K562 (cell line): ENCODE measurements around the gene FAM83G. TPM values are rescaled to one million over a fixed set of nuclear protein-coding genes. Genes with fewer than 3 reads are reported as not detected.
"Not testable (repeated sequence)": the region's sequence is repeated elsewhere in the genome, so short reads cannot be mapped to it uniquely, and the experiment has no call there.

ENCODE experiments used
- ATAC-seq: fragments of 200-7000 bp; cut with Tn5 transposase; 3 replicates; pipeline ENCODE4 v1.9.1; 2020; ENCODE audit warnings: moderate library complexity
- BruUV-seq: library from RNA; stranded (reverse); fragments of 400-500 nt; replicated peaks from 2 replicates; lab custom pipeline; 2021; lab: Mats Ljungman, UMichigan
- CTCF ChIA-PET: fragments of 300-600 bp; formaldehyde crosslinking; extraction: SDS; loops from one replicate; lab custom pipeline; 2021; ENCODE audit warnings: low intra/inter-chr PET ratio; lab: Yijun Ruan, JAX
- POLR2A ChIA-PET: fragments of 300-600, 350-650 bp; sonication (Branson Sonifier 250); formaldehyde crosslinking; extraction: SDS; loops from one replicate; lab custom pipeline; 2021; ENCODE audit warnings: antibody characterized with exemption, inconsistent platforms; lab: Yijun Ruan, JAX
- DNase-seq, 4 experiments: peaks; one replicate each; pipeline versions ENCODE4 v3.0.0 to v3.0.0-alpha.2; 2011 to 2018; ENCODE audit warnings: low spot score in 3 of 4, mixed read lengths in 3 of 4; ENCODE audit errors: extremely low read depth in 1 of 4
- FAIRE-seq: peaks from 2 replicates; lab custom pipeline; 2011; peaks lifted over from hg19 to GRCh38; lab: Jason Lieb, UNC
- H2AFZ ChIP-seq: 2 replicates; pipeline ENCODE4 v1.6.0; 2011; ENCODE audit warnings: low read depth, low read length, control low read depth, inconsistent platforms
- H3K27ac ChIP-seq: fragments of 200-600 bp; 3 replicates; pipeline ENCODE4 v1.8.0; 2011; ENCODE audit warnings: low read depth, mild to moderate bottlenecking, control low read depth, inconsistent platforms, low read length, moderate library complexity, mixed read lengths; ENCODE audit errors: extremely low read depth
- H3K27me3 ChIP-seq, 2 experiments: fragments of 300-600 bp in 1 of 2; 2 replicates in 1 of 2; 3 replicates in 1 of 2; pipeline versions ENCODE4 v1.6.0 to v1.8.0; 2011; ENCODE audit warnings: inconsistent platforms in 2 of 2, low read length in 2 of 2, mild to moderate bottlenecking in 1 of 2, mixed read lengths in 1 of 2, moderate library complexity in 1 of 2; ENCODE audit not compliant: control insufficient read depth in 2 of 2, insufficient read depth in 2 of 2
- H3K36me3 ChIP-seq: fragments of 300-600 bp; 3 replicates; pipeline ENCODE4 v1.8.0; 2011; ENCODE audit warnings: mild to moderate bottlenecking, low read length, inconsistent platforms; ENCODE audit not compliant: control insufficient read depth, insufficient read depth
- H3K4me1 ChIP-seq, 2 experiments: fragments of 200-600 bp in 1 of 2; replicated peaks in 1 of 2; 2 replicates in 1 of 2; 3 replicates in 1 of 2; pipeline versions ENCODE4 v1.5.1 to v1.8.0; 2011; ENCODE audit warnings: inconsistent platforms in 2 of 2, low read length in 2 of 2, mild to moderate bottlenecking in 1 of 2, mixed read lengths in 1 of 2, moderate library complexity in 1 of 2; ENCODE audit not compliant: control insufficient read depth in 2 of 2, insufficient read depth in 2 of 2
- H3K4me2 ChIP-seq: 2 replicates; pipeline ENCODE4 v1.6.1; 2011; ENCODE audit warnings: low read length, control low read depth, inconsistent platforms, mixed read lengths; ENCODE audit not compliant: insufficient read depth
- H3K4me3 ChIP-seq: fragments of 200-600 bp; sonication (generic), shearing (Covaris generic); 2 replicates; pipeline ENCODE4 v1.5.1; 2016; ENCODE audit warnings: control low read depth, inconsistent platforms
- H3K79me2 ChIP-seq: fragments of 200-600 bp; 3 replicates; pipeline ENCODE4 v1.8.0; 2011; ENCODE audit warnings: low read length, inconsistent platforms; ENCODE audit not compliant: control insufficient read depth, insufficient read depth
- H3K9ac ChIP-seq, 2 experiments: 2 replicates each; pipeline versions ENCODE4 v1.6.0 to v1.6.1; 2011; ENCODE audit warnings: low read depth in 2 of 2, low read length in 2 of 2, control low read depth in 1 of 2, inconsistent platforms in 1 of 2, mild to moderate bottlenecking in 1 of 2, mixed read lengths in 1 of 2; ENCODE audit not compliant: insufficient read depth in 1 of 2
- H3K9me1 ChIP-seq: one replicate; pipeline ENCODE4 v1.6.0; 2011; ENCODE audit warnings: inconsistent platforms, mild to moderate bottlenecking, low read length, moderate library complexity; ENCODE audit not compliant: control insufficient read depth, insufficient read depth
- H3K9me3 ChIP-seq: replicated peaks from 2 replicates; pipeline ENCODE4 v1.5.1; 2011; ENCODE audit warnings: low read depth, low read length, inconsistent platforms; ENCODE audit not compliant: control insufficient read depth, insufficient read depth
- H4K20me1 ChIP-seq: replicated peaks from 2 replicates; pipeline ENCODE4 v1.6.1; 2011; ENCODE audit warnings: low read length, inconsistent platforms, mixed read lengths; ENCODE audit not compliant: control insufficient read depth, insufficient read depth
- WGBS: fragments of 100-300 bp; shearing (Covaris generic); methylation state at CpG from one replicate; pipeline ENCODE4 v1.1.6; 2016; ENCODE audit warnings: low coverage, mixed read lengths; ENCODE audit not compliant: insufficient coverage; ENCODE audit errors: missing lambda C conversion rate; 5-methylcytosine and 5-hydroxymethylcytosine counted together
- in situ Hi-C: fragments of 300-500 bp; cut with MboI; formaldehyde crosslinking; loops from 4 replicates; pipeline ENCODE4 v1.15.0; 2018; ENCODE audit warnings: inconsistent platforms, mixed read lengths
- intact Hi-C: fragments of 100-400 bp; cut with micrococcal nuclease; formaldehyde crosslinking; loops from 2 replicates; pipeline ENCODE4 v1.14.2; 2022
- polyA plus RNA-seq, 8 experiments: library from polyadenylated mRNA; depleted of rRNA in 4 of 8; stranded (reverse) in 5 of 8; unstranded in 3 of 8; fragments of >200 nt; fragmentation: Nextera tagmentation in 2 of 8; fragmentation: Illumina TruSeq in 1 of 8; extraction: Ambion mirVana in 2 of 8; extraction: Trizol in 1 of 8; gene quantifications; 2 replicates each; pipeline versions ENCODE4 v1.2.1 to v1.2.3, GENCODE V29; 2011 to 2014; ENCODE audit warnings: inconsistent platforms in 1 of 8, missing spikeins in 1 of 8
- total RNA-seq, 7 experiments: library from RNA; depleted of rRNA in 6 of 7; stranded (reverse); fragments of >200 nt in 6 of 7; fragmentation: Illumina TruSeq in 2 of 7; extraction: Trizol in 2 of 7; gene quantifications; 2 replicates each; pipeline versions ENCODE4 v1.2.1 to v1.2.3, GENCODE V29; 2011 to 2021; ENCODE audit warnings: low replicate concordance in 1 of 7

Gene FAM83G
- total and polyA plus RNA-seq, 9 of the 15 experiments (the other 6 are each of a cell fraction or from before 2014, with no cell fraction given), result 0.04 to 10.3 (median 4.5) TPM; not detected in 1

GRCh38 chr17:19038007-19038406 lies 33.4 kb upstream of the FAM83G start:
- H3K9me3 ChIP-seq, CTCF ChIA-PET, H3K9me1 ChIP-seq, in situ Hi-C loops, H4K20me1 ChIP-seq, H3K9ac ChIP-seq, H3K4me2 ChIP-seq, H3K27ac ChIP-seq, H3K79me2 ChIP-seq, H3K4me3 ChIP-seq, FAIRE-seq, POLR2A ChIA-PET, H3K27me3 ChIP-seq, H2AFZ ChIP-seq, H3K36me3 ChIP-seq, BruUV-seq, H3K4me1 ChIP-seq, DNase-seq, intact Hi-C loops: not testable (repeated sequence)
- WGBS, result no CpG with 5 or more reads among the region's 17 CpGs
- peak; percentile 85 for ATAC-seq

GRCh38 chr17:19037547-19037946 lies 33.0 kb upstream of the FAM83G start:
- H3K79me2 ChIP-seq, intact Hi-C loops, H4K20me1 ChIP-seq, H3K9me1 ChIP-seq, BruUV-seq, H3K9me3 ChIP-seq, POLR2A ChIA-PET, H3K27ac ChIP-seq, H3K36me3 ChIP-seq, H3K4me1 ChIP-seq, DNase-seq, H3K4me3 ChIP-seq, H3K9ac ChIP-seq, H3K27me3 ChIP-seq, ATAC-seq, H3K4me2 ChIP-seq, in situ Hi-C loops, CTCF ChIA-PET, H2AFZ ChIP-seq: not testable (repeated sequence)
- peak; percentile 59 for FAIRE-seq
- WGBS, result no CpG with 5 or more reads among the region's 6 CpGs

- H4K20me1 ChIP-seq, ATAC-seq, FAIRE-seq, H2AFZ ChIP-seq, H3K4me2 ChIP-seq, H3K9ac ChIP-seq, H3K27ac ChIP-seq, CTCF ChIA-PET, H3K27me3 ChIP-seq, BruUV-seq, H3K4me1 ChIP-seq, in situ Hi-C loops, H3K36me3 ChIP-seq, H3K79me2 ChIP-seq, DNase-seq, H3K4me3 ChIP-seq, intact Hi-C loops, H3K9me3 ChIP-seq, POLR2A ChIA-PET, H3K9me1 ChIP-seq: not testable (repeated sequence)
- WGBS, result no CpG with 5 or more reads among the region's 6 CpGs
These were observed 31.6 kb upstream of the FAM83G start for GRCh38 chr17:19036186-19036585.

GRCh38 chr17:19032377-19032988 lies 27.9 kb upstream of the FAM83G start:
- CTCF ChIA-PET, intact Hi-C loops, H3K9me3 ChIP-seq, H3K9me1 ChIP-seq, H3K27ac ChIP-seq, in situ Hi-C loops, BruUV-seq, DNase-seq, H4K20me1 ChIP-seq, H2AFZ ChIP-seq, H3K9ac ChIP-seq, H3K4me1 ChIP-seq, H3K4me3 ChIP-seq, H3K36me3 ChIP-seq, H3K27me3 ChIP-seq, H3K79me2 ChIP-seq, H3K4me2 ChIP-seq, POLR2A ChIA-PET: not testable (repeated sequence)
- peak; percentile 92 for ATAC-seq
- no CpG with 5 or more reads among the region's 24 CpGs for WGBS
- peak; percentile 82 for FAIRE-seq
